NCI-H1436 treated with DMSO at 0.1 percent for 48 hours (cell line): ENCODE measurements around the gene KRTAP5-7.
"Not testable (repeated sequence)": the region's sequence is repeated elsewhere in the genome, so short reads cannot be mapped to it uniquely, and the experiment has no call there.

Experiments used
- DNase-seq: peaks from one replicate; lab custom pipeline; 2025; lab: John Stamatoyannopoulos, UW

KRTAP5-7 gene

GRCh38 chr11:71557257-71557656, 30.2 kb downstream of the KRTAP5-7 start:
- no peak for DNase-seq

- DNase-seq = no peak
Observed at GRCh38 chr11:71558996-71559395, 31.9 kb downstream of the KRTAP5-7 start.

DNA sequence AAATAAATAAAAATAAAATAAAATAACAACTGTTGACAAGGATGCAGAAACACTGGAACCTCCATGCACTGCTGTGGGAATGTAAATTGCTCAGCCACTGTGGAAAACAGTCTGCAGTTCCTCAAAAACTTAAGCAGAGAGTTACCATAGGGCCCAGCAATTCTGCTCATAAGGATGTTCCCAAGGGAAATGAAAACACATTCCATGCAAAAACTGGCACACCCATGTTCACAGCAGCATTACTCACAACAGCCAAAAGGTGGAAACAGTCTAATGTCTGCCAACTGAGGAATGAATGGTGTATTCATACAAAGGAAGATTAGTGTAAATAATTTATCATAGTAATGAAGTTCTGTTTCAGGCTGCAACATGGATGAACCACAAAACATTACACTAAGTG, 35.1 kb downstream of the KRTAP5-7 start:
- no peak for DNase-seq

DNA sequence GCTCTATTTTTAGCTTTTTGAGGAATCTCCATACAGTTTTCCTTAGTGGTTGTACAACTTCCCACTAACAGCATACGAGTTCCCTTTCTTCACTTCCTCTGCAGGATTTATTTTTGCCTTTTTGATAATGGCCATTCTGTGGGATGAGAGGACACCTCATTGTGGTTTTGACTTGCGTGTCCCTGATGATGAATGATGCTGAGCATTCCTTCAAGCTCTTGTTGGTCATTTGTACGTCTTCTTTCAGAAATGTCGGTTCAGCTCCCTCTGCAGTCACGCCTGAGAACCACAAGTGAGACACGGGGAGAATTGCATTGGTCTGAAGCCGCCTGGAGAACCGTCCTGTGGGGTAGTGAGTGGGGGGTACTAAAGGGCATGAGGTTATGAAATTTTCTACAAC, 36.3 kb downstream of the KRTAP5-7 start:
- DNase-seq = no peak

GRCh38 chr11:71564430-71564829, 37.4 kb downstream of the KRTAP5-7 start:
- DNase-seq = no peak

DNA sequence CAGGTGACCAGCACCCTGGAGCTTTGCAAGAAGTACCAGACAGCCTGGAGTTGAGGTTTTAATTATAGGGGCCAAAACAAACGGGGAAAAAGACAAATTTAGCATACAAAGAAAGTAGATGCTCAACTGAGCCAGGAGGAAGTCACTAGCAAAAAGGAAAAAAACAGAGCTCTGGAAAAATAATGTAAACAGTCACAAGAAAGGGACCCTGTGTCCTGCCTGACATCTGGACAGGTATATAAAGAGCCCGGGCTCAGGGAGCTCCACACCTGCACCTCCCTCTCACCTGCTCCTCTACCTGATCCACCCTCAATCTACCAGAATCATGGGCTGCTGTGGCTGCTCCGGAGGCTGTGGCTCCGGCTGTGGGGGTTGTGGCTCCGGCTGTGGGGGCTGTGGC, 38.2 kb downstream of the KRTAP5-7 start, which contains the start of gene KRTAP5-10:
Gene KRTAP5-10 (plus strand): TSS at position 301 of the 400 bp plus-strand sequence. CDS start 25 bp downstream, at position 326.
- DNase-seq = no peak

- no peak for DNase-seq
Observed at GRCh38 chr11:71566081-71566620, 39.1 kb downstream of the KRTAP5-7 start.

DNA sequence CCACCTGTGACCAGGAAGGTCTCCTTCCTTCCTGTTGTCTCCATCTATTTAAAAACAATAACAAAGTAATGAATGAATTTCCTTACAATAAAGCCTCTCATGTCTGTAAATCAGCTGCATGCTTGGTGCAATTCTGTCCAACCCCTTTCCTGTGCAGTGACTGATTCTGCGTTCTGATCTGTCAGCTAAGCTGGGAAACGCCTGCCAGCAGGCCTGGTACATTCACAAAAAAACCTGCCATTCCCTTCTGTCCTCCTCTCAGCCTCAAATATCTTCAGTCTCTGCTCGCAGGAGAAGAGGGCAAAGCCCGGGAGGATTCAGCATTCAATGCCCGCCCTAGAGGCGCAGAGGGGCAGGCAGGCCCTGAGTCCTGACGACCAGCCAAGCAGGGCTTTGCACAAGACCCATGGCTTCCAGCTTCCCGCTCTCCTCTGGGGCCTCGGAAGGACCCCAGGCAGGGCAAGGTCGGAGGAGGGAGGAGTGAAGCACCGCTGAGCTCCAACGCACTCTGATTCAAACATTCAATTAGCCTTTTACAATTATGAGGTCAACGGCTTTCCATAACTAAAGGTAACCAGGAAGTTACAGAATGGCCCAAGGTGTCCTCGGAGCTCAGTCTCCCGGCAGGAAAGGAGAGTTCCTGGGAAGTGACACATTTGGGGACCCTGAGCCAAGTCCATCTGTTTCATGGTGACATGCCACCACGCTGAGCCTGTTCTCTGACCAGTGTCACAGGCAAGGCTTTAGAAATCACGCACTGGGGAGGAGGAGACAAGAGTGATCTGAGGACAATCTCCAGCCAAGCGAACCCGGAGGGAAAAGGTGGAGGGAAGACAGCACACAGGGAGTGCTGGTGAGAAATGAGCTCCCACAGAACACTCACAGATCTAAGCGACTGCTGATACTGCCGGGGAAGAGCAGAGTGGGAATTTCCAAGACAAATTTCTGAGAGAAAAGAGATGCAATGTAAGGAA, 39.8 kb downstream of the KRTAP5-7 start:
- not testable (repeated sequence) for DNase-seq

DNA sequence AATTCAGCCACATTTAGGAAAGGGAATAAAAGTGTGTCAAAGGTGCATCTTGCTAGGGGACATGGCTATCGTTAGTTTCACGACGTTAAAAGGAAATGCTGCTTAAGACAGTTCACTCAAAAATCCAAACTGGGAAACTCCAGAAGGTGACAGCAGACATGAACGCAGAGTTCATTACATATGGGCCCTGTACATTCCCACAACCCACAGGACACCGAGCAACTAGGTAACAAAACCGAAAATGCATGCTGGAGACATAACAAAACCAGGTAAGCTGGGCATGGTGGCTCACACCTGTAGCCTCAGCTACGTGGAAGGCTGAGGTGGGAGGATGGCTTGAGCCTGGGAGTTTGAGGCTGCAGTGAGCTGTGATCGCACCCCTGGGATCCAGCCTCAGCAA, 40.6 kb downstream of the KRTAP5-7 start:
- not testable (repeated sequence) for DNase-seq

- DNase-seq = no peak
Observed at GRCh38 chr11:71568704-71569349, 41.8 kb downstream of the KRTAP5-7 start.

DNA sequence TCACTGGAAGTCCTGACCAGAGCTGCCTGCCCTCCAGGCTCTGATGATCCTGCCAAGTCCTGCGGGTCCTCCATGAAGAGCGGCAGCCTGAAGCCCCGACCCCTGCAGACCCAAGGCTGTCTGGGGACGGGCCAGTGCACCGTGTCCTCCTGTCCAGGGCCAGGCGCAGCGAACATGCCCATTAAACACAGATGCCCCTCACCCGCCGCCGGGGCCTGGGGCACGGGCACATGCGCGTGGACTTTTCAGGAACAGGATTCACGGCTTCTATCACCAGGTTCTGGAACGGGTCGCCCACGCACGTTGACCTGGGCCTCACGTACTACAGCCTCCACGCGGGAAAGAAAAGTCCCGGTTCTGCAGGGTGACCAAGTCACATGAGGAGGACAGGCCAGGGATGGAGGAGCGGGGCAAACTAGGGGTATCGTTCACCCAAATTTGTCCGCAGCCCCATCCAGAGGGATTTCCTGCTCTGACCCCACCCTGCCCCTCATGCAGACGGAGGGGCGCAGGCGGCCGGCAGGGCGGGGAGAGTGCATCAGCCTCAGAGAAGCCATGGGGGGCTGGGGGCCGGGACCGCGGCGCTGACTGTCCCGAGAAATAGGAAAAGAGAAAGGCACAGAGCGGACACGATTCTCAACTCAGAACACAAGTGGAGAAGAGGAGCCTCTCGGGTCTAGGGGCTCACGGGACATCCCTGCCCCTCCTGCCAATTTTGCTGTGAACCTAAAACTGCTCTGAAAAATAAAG, 44.2 kb downstream of the KRTAP5-7 start:
- DNase-seq = not testable (repeated sequence)

DNA sequence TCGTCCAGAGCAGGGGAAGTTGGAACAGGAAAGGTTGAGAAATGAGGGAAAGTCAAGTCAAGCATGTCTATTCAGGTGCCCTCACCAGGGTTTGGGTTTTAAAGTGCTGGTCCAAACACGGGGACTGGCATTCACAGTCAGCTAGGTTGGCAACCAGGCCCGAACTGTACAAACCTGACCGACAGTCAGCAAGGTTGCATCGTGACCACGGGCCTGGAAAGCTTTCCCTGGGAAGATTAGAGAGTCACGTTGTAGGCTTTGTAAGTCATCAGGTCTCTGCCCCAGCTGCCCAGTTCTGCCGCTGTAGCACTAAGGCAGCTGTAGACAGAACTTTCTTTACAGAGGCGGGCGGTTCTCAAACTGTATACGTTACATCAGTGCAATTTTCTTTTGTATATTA, 45.7 kb downstream of the KRTAP5-7 start:
- no peak for DNase-seq

DNA sequence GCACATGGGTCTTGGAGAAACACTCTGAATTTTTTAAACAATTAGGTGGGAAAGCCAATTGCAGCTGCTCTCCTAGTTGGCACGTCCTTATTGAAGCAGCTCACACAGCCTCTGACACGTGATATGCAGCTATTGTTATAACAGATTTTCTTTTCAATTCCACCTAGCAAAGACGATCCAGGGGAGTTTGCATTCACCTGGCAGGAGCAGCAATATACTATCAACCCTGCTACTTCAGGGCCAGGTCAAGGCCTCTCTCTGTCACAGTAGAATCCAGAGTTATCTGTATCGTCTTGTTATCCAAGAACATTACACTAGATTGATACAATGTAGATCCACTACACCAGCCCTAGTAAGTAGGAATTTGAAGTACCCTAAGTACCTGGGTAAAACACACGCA, 47.4 kb downstream of the KRTAP5-7 start:
- DNase-seq = no peak

GRCh38 chr11:71575723-71576424, 48.8 kb downstream of the KRTAP5-7 start:
- DNase-seq = no peak

GRCh38 chr11:71576688-71577465, 49.8 kb downstream of the KRTAP5-7 start:
- DNase-seq = not testable (repeated sequence)

DNA sequence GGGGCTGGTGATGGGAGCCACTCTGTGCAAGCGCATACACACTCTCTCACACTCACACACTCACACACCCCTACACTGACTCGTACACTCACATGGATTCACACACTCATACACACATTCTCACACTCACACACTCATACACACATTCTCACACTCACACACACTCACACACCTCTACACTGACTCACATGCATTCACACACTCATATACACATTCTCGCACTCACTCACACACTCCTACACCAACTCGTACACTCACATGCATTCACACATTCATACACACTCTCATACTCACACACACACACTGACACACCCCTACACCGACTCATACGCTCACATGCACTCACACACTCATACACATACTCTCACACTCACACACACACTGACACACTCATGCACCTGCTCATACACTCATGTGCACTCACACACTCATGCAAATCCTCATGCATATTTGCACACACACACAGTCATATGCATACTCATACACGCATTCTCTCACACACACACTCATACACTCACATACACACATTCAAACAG, 50.5 kb downstream of the KRTAP5-7 start:
- DNase-seq = no peak
